HG03108 (cell line): Measurements from ENCODE around the gene CSTB.
"Not testable (repeated sequence)": the region's sequence is repeated elsewhere in the genome, so short reads cannot be mapped to it uniquely, and the experiment has no call there.

ENCODE experiments used
- ATAC-seq: cut with Tn5 transposase; IDR thresholded peaks from one replicate; pipeline ENCODE4 v1.9.1; 2021; ENCODE audit warnings: moderate library complexity; ENCODE audit not compliant: unreplicated experiment

CSTB gene, protein sequence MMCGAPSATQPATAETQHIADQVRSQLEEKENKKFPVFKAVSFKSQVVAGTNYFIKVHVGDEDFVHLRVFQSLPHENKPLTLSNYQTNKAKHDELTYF

DNA sequence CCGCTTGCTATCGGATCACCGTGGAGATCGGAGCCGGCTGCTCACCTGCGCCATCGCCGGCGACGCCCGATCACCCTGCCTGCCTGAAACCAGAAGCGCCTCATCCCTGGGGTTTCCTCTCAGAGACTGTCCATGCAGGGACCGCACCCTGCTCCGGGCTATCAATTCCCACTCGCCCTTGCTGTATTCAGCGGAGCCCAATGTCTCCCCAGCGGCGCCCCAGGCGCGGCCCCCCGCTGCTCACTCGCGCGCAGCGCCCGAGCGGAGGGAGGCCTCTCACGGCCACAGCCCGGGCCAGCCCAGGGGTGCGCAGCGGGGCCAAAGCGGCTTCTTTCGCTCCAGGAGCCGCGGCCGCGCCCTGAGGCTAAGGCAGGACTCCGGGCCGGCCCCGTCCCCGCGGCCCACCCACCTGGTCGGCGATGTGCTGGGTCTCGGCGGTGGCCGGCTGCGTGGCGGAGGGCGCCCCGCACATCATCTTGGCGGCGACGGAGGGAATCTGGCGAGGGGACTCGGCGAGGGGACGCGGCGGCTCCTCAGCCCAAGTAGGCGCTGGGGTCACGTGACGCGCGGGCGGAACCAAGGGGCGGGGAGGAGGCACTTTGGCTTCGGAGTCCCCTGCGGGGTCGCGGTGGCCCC, at the start of gene CSTB:
Gene CSTB (minus strand): TSS at position 514 of the 636 bp plus-strand sequence. CDS start 39 bp downstream, at position 475.
- peak; percentile 56 for ATAC-seq

DNA sequence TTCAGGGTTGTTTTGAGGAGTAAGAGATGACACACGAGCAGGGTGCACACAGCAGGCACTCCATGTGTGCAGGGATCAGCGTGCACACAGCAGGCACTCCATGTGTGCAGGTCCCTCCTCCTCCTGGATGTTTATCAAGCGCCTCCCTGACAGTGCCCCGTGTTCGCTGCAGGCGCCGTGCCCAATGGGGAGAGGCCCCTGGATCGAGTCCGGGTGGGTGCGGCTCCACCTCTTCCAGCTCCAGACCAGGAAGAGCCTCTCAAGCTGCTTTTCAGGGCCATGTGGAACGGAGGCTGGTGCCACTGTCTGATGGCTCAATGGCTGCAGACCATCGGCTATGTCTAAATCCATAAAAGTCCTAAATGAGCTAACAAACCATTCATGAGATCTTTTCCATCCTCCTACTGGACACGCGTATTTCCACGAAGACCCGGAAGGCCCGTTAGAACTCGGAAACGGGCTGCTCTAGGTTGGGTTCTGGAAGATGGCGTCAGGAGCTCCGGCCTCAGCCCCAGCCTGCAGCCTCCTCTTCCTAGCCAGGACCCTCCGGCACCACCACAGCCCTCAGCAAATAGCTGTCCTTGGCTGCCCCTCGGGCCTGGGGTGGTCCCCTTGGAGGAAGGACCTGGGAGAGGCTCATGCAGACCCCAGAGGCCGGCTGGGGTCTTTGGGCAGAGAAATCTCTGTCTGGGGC, 49.3 kb upstream of the CSTB start:
- no peak for ATAC-seq

DNA sequence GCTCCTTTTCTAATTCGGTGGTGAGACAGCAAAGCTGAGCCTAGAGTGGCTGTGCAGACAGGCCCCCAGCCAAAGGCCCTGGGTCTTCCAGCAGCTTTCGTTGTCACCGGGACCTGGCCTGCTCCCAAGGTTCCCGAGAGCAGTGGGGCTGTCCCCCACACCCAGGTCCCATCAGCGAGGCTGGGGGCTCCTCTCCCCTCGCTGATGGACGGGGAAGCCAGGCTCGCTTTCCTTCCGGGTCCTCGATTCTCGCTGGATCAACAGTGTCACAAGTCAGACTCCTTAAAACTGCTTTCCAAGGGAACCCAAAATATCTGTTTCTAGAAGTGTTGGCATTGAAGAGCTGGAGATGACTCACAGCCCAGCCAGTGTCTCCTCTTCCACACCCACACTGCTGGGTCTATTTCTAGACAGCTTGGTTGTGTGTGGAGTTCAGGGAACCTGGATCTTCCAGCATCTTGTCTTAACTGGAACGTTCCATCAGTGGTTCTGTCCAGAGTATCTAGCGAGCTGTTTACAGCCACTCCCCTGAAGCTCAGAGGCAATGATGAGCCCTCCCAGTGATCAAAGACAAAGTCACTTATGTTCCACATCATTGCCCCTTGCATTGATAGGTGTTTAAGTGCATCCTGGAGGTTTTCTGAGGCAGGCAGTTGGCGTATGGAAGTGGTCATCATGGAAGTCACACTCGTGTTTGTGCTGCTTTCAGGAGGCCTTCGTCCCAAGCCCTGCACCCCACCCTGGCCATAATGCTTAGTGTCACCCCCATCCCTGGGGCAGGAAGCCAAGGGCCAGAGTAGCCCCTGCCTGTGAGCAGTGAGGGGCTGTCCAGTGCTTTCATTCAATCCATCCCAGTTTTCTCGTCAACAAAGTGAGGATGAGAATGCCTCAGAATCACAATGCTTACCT, 48.5 kb upstream of the CSTB start:
- ATAC-seq = no peak

DNA sequence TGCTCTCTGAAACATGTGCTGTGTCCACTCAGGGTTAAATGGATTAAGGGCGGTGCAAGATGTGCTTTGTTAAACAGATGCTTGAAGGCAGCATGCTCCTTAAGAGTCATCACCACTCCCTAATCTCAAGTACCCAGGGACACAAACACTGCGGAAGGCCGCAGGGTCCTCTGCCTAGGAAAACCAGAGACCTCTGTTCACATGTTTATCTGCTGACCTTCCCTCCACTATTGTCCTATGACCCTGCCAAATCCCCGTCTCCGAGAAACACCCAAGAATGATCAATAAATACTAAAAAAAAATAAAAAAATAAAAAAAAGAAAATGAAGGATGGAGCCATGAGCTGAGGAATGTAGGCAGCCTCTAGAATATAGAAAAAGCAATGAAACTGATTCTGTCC, 46.6 kb upstream of the CSTB start:
- not testable (repeated sequence) for ATAC-seq

DNA sequence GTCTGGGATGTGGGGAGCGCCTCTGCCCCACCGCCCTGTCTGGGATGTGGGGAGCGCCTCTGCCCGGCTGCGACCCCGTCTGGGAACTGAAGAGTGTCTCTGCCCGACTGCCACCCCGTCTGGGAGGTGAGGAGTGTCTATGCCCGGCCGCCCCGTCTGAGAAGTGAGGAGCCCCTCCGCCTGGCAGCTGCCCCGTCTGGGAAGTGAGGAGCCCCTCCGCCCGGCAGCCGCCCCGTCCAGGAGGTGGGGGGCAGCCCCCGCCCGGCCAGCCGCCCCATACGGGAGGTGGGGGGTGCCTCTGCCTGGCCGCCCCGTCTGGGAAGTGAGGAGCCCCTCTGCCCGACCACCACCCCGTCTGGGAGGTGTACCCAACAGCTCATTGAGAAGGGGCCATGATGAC, 46.1 kb upstream of the CSTB start:
- ATAC-seq = not testable (repeated sequence)

DNA sequence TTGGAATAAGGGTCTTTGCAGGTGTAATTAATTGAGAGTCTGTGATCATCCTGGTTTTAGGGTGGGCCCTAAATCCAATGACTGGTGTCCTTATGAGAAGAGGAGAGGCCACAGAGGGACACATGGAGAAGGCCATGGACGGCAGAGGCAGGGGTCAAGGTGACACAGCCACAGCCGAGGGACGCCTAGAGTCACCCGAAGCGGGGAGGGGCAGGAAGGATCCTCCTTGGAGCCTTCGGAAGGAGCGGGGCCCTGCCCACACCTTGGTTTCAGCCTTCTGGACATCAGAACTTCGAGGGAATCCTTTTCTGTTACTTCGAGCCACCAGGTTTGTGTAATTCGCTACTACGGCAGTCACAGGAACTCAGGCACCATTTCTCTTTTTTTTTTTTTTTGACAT, 44.4 kb upstream of the CSTB start:
- ATAC-seq = no peak

DNA sequence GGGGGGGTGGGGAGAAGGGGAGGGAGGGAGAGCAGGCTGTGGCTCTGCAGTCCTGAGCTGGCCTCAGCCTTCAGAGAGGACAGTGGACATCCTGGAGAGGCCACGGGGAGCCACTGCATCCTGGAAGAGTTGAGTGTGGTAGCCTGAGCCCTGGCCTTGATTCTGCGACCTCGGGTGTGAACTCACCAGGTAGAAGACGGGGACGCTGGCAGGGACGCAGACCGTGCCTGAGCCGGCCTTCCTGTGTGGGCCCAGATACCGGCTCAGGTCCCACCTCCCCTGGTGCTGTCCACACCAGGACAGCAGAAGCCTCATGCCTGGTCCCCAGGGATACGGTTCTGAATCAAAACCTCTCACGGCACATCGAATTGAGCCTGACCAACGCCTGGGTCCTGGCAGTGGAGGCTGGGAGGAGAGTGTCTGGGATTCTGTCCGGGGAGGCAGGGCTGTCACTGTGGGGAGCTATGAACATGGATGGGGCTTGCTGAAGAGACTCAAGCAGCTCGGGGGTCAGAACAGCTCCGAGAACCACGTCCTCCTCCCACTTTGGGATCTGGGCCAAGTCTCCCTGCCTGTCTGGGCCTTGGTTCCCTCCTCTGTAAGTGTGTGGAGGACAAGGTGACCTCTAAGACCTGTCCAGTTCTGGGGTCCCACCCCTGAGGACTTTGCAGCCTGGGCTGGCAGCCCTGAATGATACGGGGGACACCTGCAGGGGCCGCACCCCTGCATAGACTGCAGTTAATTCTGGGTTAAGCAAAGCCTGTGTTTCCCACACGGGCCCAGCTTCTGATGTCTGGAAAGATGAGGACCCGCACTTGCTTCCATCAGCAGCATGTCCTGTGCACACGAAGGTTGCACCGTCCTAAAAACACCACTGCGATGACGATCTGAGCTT, 43.6 kb upstream of the CSTB start:
- ATAC-seq = no peak

DNA sequence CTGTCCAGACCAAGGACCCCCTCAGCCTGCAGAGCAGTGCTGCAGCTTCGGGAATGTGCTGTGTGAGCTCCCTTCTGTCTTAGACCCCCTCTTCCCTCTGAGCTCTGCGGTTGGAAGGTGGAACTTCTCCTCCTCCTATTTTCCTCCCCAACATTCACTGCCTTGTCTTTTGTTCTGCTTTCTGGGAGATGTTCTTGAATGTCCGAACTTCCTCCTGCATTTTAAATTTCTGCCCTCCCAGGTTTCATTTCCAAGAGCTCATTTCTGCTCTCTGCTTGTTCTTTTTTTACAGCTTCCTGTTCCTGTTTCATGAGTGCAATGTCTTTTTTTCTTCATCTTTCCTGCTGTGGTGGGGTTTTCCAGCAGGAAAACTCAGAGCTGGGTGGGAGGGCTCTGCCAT, 42.6 kb upstream of the CSTB start:
- no peak for ATAC-seq

DNA sequence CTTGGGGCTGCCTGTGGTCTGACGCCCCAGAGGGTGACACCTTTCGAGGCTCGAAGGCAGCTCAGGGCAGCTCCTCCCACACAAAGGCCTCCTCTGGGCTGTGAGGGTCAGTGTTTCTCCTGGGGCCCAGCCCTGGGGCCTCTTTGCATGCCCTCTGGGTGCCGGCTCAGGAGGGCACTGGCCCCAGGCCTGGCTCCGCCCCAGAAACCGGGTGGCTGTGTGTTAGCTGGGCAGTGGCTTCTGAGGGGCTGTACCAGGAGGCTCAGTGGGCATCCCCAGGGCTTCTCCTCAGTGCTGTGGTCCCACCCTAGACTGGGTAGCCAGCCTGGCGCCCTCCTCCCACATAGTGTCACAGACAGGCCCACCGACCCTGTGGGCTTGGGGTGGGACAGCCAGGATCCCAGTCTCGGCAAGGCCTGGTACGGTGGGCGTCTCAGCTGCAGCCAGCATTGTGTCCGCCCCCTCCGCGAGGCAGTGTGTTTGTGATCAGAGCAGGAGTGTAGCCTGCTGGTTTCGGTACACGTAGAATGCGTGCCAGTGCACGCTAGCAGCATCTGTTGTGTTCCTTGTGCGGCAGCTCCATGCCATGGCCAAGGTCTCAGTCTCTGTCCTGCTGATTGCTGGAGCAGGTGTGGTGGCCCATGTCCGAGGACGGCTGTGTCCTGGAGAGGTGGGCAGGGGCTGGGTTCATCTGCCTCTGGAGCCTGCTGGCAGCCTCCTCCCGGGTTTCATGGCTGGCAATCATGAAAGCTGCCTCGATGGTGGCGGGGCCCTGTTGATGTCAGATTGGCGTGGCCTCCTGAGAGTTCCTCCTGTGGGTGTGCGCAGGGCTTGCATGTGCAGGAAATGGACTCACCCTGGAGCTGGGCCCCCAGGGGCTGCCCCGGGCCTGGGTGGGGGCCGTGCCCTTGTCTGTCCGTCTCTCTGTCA, 41.3 kb upstream of the CSTB start:
- ATAC-seq = no peak

DNA sequence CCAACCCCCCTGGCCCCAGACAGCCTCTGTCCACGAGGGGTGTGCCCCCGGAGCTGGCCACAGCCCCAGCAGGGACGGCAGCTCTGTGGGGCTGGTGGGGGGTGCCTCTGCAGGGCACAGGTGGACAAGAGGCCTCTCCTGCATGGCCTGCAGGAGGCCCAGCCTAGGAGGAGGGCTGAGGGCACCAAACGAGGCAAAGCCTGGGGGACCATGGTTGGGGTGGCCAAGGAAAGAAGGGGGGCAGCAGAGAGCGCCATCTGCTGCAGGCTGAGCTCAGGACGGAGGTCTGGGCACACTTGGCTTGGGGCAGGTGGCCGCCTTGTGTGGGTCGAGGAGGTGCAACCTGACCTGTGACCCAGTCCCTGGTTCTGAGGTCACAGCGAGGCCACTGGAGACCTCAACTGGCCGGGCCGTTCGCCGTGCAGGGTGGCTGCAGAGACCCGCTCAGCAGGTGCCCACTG, 40.5 kb upstream of the CSTB start:
- ATAC-seq = no peak

DNA sequence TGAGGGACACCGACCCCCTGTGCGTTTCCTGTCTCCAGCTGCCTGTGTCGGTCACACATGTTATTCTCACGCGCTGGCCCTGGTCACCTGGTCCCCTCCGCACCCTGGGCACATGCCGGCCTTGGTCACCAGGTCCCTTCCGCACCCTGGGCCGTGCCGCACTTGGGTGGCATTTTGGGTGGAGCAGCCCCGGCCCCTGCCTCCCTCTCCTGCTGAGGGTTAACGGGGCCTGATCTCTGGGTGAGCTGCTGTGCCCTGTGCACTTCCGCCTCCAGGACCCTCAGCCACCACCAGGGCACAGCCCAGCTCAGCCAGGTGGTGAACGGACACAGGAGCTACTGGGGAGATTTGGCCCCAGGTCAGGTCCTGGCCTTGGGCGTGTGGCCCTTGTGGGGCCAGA, 39.9 kb upstream of the CSTB start:
- ATAC-seq = no peak

DNA sequence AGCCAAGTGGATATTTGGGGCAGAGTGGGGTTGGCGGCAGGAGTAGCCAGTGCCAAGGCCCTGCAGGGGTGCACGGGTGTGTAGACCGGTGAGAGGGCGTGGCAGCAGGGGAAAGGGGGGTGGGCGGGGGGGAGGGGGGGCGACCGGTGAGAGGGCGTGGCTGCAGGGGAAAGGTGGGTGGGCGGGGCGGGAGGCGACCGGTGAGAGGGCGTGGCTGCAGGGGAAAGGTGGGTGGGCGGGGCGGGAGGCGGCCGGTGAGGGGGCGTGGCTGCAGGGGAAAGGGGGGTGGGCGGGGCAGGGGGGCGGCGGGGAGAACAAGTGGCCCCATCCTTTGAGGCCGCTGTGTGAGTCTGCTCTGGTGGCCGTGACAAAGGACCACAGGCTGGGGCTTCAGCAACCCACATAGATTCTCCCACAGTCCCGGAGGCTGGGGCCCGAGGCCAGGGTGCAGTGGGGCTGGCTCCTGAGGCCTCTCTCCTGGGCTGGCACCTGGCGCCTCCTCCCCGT, 39.1 kb upstream of the CSTB start:
- no peak for ATAC-seq

DNA sequence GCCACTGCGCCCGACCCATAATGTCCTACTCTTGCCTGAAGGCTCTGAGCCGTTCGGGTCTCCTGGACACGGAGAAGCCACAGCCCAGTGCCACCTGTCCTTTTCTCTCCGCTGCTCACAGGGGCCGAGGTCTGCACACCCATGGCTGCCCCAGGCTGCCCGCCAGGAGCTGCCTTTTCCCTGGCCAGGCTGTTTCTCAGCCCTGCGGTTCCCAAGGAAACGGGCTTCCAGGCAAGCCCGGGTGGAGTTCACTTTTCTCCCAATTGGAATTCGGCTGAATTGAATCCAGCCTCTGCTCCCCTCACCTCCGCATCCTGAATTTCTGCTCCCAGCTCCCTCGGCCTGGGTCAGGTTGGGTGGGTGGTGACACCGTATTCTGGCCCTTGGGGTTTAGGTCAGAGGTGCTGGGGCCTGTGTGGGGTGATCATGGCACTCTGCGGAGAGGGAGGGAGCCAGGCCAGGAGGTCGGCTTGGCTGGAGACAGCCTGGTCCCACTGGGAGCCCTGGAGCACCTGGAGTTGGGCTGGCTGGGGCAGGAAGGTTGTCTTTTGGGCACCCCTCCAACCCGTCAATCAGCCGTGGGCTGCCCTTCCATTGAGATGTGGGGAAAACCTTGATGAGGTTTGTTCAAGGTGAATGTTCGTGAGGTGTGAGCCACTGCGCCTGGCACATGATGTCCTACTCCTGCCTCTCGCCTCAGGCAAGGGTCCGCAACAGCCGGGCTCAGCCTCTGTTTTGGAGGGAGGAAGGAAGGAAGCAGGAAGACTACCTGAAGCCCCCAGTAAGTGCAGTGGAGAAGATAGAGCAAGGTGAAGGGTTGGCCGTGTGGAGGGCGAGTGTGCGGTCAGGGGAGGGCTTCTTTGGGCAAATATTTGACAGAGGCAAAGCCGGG, 38.4 kb upstream of the CSTB start:
- no peak for ATAC-seq

DNA sequence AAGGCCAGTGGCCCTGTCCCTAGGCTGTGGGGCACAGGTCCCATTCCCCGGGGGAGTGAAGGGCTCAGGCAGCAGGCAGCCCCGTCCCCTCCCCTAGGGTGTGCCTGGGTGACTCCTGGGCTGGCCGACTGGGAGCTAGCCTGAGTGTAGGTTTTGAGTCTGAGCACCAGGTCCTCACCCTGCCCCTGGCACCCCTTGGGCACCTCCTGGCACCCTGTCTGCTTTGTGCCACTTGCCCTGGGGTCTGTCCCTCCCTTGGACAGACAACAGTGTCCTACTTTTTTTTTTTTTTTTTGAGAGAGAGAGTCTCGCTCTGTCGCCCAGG, 37.5 kb upstream of the CSTB start:
- ATAC-seq = no peak

DNA sequence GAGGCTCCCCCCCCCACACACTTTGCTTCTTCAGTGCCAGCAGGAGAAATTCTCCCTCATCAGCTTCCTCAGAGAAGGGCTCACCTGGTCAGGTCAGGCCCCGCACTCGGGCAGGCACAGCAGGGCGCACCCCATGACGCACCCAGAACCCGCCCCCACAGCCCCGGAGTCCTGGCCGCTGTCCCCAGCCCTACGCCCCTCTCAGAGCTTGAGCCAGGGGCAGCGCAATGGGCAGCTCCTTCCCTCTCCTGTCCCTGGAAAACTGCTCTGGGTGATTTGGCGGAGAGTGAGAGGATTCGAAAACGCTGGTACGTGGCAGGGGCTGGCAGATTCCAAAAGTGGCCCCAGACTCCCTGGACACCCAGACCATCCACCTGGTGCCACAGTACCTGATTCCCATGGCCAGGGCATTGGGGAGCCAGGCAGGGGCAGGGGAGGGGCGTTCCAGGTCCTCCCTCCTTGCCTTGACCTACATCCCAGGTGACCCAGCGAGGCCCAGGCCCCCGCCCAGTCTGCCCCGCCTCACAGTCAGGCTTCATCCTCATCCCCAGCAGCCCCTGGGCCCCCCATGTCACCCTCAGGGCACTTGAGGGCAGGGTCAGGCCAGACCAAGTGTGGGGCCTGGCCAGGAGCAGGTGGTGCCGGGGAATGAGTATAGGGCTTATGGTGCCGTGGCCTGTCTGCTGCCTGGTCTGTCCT, 37.0 kb upstream of the CSTB start:
- ATAC-seq = no peak

DNA sequence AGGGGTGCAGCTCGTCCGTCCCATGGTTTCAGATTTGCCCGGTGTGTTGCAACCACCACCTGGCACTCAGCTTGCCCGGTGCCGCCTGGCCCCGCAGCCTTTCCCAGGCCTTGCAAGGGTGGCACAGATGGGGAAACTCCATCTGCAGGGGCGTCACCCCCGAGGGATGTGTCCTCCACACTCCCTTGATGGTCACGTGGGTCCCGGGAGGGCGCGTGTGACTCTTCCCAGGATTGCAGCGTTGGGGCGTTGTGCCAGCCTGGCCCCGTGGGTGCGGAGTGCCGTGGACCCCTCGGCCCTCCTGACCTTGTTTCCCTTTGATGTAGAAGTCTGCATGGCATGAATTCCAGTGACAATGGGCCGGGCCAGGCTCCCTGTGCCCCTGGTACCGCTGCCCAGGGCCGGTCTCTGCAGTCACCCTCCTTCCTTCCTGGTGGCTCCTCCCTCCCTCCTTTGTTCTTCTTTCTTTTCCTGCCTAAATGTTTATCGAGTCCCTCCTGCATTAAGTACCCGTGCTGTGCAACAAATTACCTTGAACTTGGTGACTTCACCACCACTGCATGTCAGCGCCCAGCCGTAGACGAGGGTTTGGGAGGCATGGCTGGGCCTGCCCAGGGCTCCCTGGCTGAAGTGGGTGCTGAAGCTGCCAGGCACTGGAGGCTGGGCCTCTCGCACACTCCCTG, 36.2 kb upstream of the CSTB start:
- ATAC-seq = no peak
